KMS-11 (cell line): ENCODE measurements around the gene SVOPL.

Experiments
- H2AFZ ChIP-seq: fragments of 200-600 bp; sonication (generic); 2 replicates; pipeline ENCODE4 v1.6.1; 2016; ENCODE audit warnings: antibody characterized with exemption, mixed run types, low read depth
- H3K27ac ChIP-seq: fragments of 200-600 bp; sonication (generic); 2 replicates; pipeline ENCODE4 v1.6.1; 2016; ENCODE audit warnings: mild to moderate bottlenecking, mixed run types
- H3K27me3 ChIP-seq: fragments of 200-600 bp; sonication (generic); 2 replicates; pipeline ENCODE4 v1.6.1; 2017; ENCODE audit warnings: mild to moderate bottlenecking, low read depth, mixed run types, moderate library complexity; ENCODE audit not compliant: insufficient read depth
- H3K36me3 ChIP-seq: fragments of 200-600 bp; sonication (generic); 2 replicates; pipeline ENCODE4 v1.6.1; 2017; ENCODE audit warnings: mild to moderate bottlenecking, mixed run types; ENCODE audit not compliant: insufficient read depth
- H3K4me1 ChIP-seq: fragments of 200-600 bp; sonication (generic); 2 replicates; pipeline ENCODE4 v1.6.1; 2016; ENCODE audit warnings: mild to moderate bottlenecking, low read depth, mixed run types; ENCODE audit not compliant: poor library complexity, severe bottlenecking
- H3K4me2 ChIP-seq: fragments of 200-600 bp; sonication (generic); 2 replicates; pipeline ENCODE4 v1.7.0; 2016; ENCODE audit warnings: mild to moderate bottlenecking, mixed run types
- H3K4me3 ChIP-seq: fragments of 200-600 bp; sonication (generic); IDR thresholded peaks from 2 replicates; pipeline ENCODE4 v1.6.1; 2017; ENCODE audit warnings: low read depth, low read length, mixed read lengths; ENCODE audit not compliant: insufficient read depth
- H3K79me2 ChIP-seq: fragments of 200-600 bp; sonication (generic); 2 replicates; pipeline ENCODE4 v1.6.1; 2016; ENCODE audit warnings: low read depth, mixed run types; ENCODE audit not compliant: insufficient read depth
- H3K9ac ChIP-seq: fragments of 200-600 bp; sonication (generic); 2 replicates; pipeline ENCODE4 v1.6.1; 2016; ENCODE audit warnings: mild to moderate bottlenecking, mixed run types
- H4K20me1 ChIP-seq: fragments of 200-600 bp; sonication (generic); 2 replicates; pipeline ENCODE4 v1.6.1; 2016; ENCODE audit warnings: mild to moderate bottlenecking, mixed run types; ENCODE audit not compliant: insufficient read depth
- TF ChIP-seq, protein P1 (sequence below): fragments of 200-600 bp; sonication (generic); conservative IDR thresholded peaks from 2 replicates; pipeline ENCODE4 v1.6.1; 2017; ENCODE audit warnings: low read depth, mild to moderate bottlenecking, antibody characterized with exemption, low read length, moderate library complexity, mixed read lengths

Gene SVOPL

DNA sequence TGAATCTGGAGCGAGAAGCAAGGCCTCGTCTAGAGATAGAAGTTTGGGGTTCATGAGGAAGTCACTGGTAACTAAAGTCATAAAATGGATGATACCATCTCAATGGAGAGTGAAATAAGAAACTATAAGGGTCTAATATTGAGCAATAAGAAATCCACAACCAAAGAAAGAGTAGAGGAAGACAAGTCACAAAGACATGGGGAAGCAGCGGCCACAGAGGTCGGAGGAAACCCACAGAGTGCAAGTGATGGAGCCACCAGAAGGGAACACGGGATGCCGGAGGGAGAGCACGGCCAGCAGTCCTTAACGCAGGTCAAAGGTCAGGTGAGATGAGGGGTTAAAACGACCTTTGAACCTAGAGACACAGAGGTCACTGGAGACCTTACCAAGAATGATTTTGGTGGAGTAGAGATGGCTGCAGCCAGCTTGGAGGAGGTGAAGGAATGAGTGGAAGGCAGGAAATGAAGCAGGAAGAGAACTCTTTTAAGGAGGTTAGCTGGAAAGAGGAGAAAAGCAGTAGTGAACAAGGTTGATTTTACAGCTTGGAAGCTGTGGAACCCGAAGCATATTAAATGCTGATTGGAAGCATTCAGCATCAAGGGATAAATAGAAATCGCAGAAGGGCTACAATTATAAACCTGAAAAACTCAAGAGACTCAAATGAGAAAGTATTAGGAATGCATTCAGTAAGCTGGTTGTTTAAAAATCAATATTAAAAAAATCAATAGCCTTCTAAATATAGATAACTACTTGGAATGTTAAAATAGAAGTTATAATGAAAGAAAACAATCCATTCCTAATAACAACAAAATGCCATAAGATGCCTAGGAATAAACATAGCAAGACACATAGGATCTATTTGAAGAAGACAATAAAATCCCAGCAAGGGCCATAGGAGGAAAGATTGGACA lies 93.7 kb downstream of the SVOPL start:
- Histone ChIP-seq H3K4me3 (no peak overlapping the region), H3K36me3 (no peaks in the 10 kb centered on the region), H3K4me2 (no peak overlapping the region), H2AFZ (no peak overlapping the region), H3K27me3 (no peaks in the 10 kb centered on the region), H3K9ac (no peak overlapping the region), H3K27ac (no peak overlapping the region), H3K4me1 (peaks cover 2% of the 10 kb centered on the region), H4K20me1 (no peaks in the 10 kb centered on the region), H3K79me2 (no peaks in the 10 kb centered on the region)
- TF ChIP-seq, protein P1, sequence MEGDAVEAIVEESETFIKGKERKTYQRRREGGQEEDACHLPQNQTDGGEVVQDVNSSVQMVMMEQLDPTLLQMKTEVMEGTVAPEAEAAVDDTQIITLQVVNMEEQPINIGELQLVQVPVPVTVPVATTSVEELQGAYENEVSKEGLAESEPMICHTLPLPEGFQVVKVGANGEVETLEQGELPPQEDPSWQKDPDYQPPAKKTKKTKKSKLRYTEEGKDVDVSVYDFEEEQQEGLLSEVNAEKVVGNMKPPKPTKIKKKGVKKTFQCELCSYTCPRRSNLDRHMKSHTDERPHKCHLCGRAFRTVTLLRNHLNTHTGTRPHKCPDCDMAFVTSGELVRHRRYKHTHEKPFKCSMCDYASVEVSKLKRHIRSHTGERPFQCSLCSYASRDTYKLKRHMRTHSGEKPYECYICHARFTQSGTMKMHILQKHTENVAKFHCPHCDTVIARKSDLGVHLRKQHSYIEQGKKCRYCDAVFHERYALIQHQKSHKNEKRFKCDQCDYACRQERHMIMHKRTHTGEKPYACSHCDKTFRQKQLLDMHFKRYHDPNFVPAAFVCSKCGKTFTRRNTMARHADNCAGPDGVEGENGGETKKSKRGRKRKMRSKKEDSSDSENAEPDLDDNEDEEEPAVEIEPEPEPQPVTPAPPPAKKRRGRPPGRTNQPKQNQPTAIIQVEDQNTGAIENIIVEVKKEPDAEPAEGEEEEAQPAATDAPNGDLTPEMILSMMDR = no peak

DNA sequence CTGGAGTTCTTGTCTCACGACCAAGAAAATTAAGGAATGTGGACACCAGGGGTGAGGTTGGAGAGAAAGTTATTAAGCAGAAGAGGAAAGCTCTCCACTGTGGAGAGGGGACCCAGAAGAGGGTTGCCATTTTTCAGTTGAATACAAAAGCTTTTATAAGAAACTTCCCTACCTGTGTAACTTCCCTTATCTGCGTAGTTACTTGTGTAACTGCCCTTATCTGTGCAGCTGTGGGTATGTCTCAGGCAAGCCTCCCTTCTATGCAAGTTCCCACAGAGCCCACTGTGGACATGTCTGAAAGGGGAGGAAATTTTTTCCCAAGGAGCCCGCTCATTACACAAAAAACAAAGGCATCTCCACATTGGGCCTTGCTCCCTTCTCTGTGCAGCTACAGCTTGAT lies 94.9 kb downstream of the SVOPL start:
- Histone ChIP-seq H3K27ac (no peak overlapping the region), H3K79me2 (no peaks in the 10 kb centered on the region), H4K20me1 (no peaks in the 10 kb centered on the region)

GRCh38 chr7:138603549-138604318 lies 97.4 kb downstream of the SVOPL start:
- Histone ChIP-seq H4K20me1 (no peaks in the 10 kb centered on the region), H3K4me3 (no peak overlapping the region), H3K36me3 (no peaks in the 10 kb centered on the region), H3K27ac (no peak overlapping the region), H3K4me1 (peaks cover 4% of the 10 kb centered on the region), H3K4me2 (no peak overlapping the region), H3K79me2 (no peaks in the 10 kb centered on the region), H2AFZ (no peak overlapping the region), H3K9ac (no peak overlapping the region), H3K27me3 (no peaks in the 10 kb centered on the region)
- TF ChIP-seq, protein P1 = no peak

More for the DNA sequence above, 94.9 kb downstream of the SVOPL start:
- no peak overlapping the region for H3K4me3 ChIP-seq
- H2AFZ ChIP-seq = no peak overlapping the region
- peaks cover 4% of the 10 kb centered on the region for H3K4me1 ChIP-seq
- H3K36me3 ChIP-seq = no peaks in the 10 kb centered on the region
- no peak overlapping the region for H3K9ac ChIP-seq
- H3K4me2 ChIP-seq = no peak overlapping the region
- TF ChIP-seq, protein P1 = no peak
- no peaks in the 10 kb centered on the region for H3K27me3 ChIP-seq

GRCh38 chr7:138602451-138602850 lies 98.7 kb downstream of the SVOPL start:
- H3K36me3 ChIP-seq = no peaks in the 10 kb centered on the region
- H3K79me2 ChIP-seq = no peaks in the 10 kb centered on the region
- H3K27me3 ChIP-seq = no peaks in the 10 kb centered on the region
- no peak overlapping the region for H2AFZ ChIP-seq
- H3K9ac ChIP-seq = no peak overlapping the region
- H3K4me1 ChIP-seq = peaks cover 4% of the 10 kb centered on the region
- H4K20me1 ChIP-seq = no peaks in the 10 kb centered on the region
- H3K4me2 ChIP-seq = no peak overlapping the region
- H3K4me3 ChIP-seq = no peak overlapping the region
- no peak overlapping the region for H3K27ac ChIP-seq
- TF ChIP-seq, protein P1 = no peak
